Neutrophil (primary cell): ENCODE results near the gene SND1.

Experiments used
- H3K27ac ChIP-seq: fragments of 200-600 bp; sonication (generic); 2 replicates; pipeline ENCODE4 v1.5.1; 2016; ENCODE audit warnings: mild to moderate bottlenecking, moderate library complexity
- H3K27me3 ChIP-seq: fragments of 200-600 bp; sonication (generic); 2 replicates; pipeline ENCODE4 v1.6.0; 2016; ENCODE audit warnings: mild to moderate bottlenecking
- H3K36me3 ChIP-seq: fragments of 200-600 bp; sonication (generic); 2 replicates; pipeline ENCODE4 v1.5.1; 2017
- H3K4me1 ChIP-seq, 2 experiments: fragments of 200-600 bp in 1 of 2; sonication (generic) in 1 of 2; 1 replicate in 1 of 2; 2 replicates in 1 of 2; pipeline versions ENCODE4 v1.5.1 to v1.6.1; 2013 to 2016; ENCODE audit warnings: low read depth in 1 of 2, low read length in 1 of 2, mild to moderate bottlenecking in 1 of 2, moderate library complexity in 1 of 2; ENCODE audit not compliant: control insufficient read depth in 1 of 2, insufficient read depth in 1 of 2
- H3K4me3 ChIP-seq, 2 experiments: fragments of 200-600 bp in 1 of 2; sonication (generic) in 1 of 2; 1 replicate in 1 of 2; 2 replicates in 1 of 2; pipeline ENCODE4 v1.5.1; 2013 to 2016; ENCODE audit warnings: low read depth in 1 of 2, low read length in 1 of 2, mild to moderate bottlenecking in 1 of 2, moderate library complexity in 1 of 2
- H3K9me3 ChIP-seq: fragments of 200-600 bp; sonication (generic); 2 replicates; pipeline ENCODE4 v1.5.1; 2016
- CTCF ChIP-seq: fragments of 200-600 bp; sonication (generic); IDR thresholded peaks from 2 replicates; pipeline ENCODE4 v1.5.1; 2016; ENCODE audit warnings: antibody characterized with exemption

SND1 gene

GRCh38 chr7:128052404-128052803 is 400.4 kb downstream of the SND1 start:
- Histone ChIP-seq H3K36me3 (no peaks in the 10 kb centered on the region), H3K9me3 (no peaks in the 10 kb centered on the region), H3K27me3 (no peaks in the 10 kb centered on the region), H3K27ac (no peak overlapping the region), H3K4me3 (no peak overlapping the region), H3K4me1 (peaks cover 4 to 6% of the 10 kb centered on the region in 2 experiments)
- no peak for TF ChIP-seq CTCF

GRCh38 chr7:128053023-128053422 is 401.0 kb downstream of the SND1 start:
- peaks cover 4 to 6% of the 10 kb centered on the region in 2 experiments for H3K4me1 ChIP-seq
- H3K4me3 ChIP-seq, result no peak overlapping the region
- TF ChIP-seq CTCF, result no peak
- H3K27ac ChIP-seq, result no peak overlapping the region
- H3K27me3 ChIP-seq, result no peaks in the 10 kb centered on the region
- H3K9me3 ChIP-seq, result no peaks in the 10 kb centered on the region
- H3K36me3 ChIP-seq, result no peaks in the 10 kb centered on the region

GRCh38 chr7:128053991-128054390 is 402.0 kb downstream of the SND1 start:
- Histone ChIP-seq H3K4me1 (peaks cover 4 to 6% of the 10 kb centered on the region in 2 experiments), H3K27me3 (no peaks in the 10 kb centered on the region), H3K4me3 (no peak overlapping the region), H3K27ac (no peak overlapping the region), H3K9me3 (no peaks in the 10 kb centered on the region), H3K36me3 (no peaks in the 10 kb centered on the region)
- no peak for TF ChIP-seq CTCF

GRCh38 chr7:128054511-128054910 is 402.5 kb downstream of the SND1 start:
- no peaks in the 10 kb centered on the region for H3K9me3 ChIP-seq
- H3K36me3 ChIP-seq, result no peaks in the 10 kb centered on the region
- H3K4me3 ChIP-seq, result no peak overlapping the region
- H3K27ac ChIP-seq, result no peak overlapping the region
- no peak for TF ChIP-seq CTCF
- H3K4me1 ChIP-seq, result peaks cover 4 to 6% of the 10 kb centered on the region in 2 experiments
- H3K27me3 ChIP-seq, result no peaks in the 10 kb centered on the region

- Histone ChIP-seq H3K4me1 (peaks cover 4 to 6% of the 10 kb centered on the region in 2 experiments), H3K27ac (no peak overlapping the region), H3K4me3 (no peak overlapping the region), H3K9me3 (no peaks in the 10 kb centered on the region), H3K27me3 (no peaks in the 10 kb centered on the region), H3K36me3 (no peaks in the 10 kb centered on the region)
- no peak for TF ChIP-seq CTCF
Observed at GRCh38 chr7:128055637-128056036, 403.6 kb downstream of the SND1 start.

- TF ChIP-seq CTCF, result no peak
- Histone ChIP-seq H3K27ac (no peak overlapping the region), H3K9me3 (no peaks in the 10 kb centered on the region), H3K27me3 (no peaks in the 10 kb centered on the region), H3K4me1 (peaks cover 4 to 6% of the 10 kb centered on the region in 2 experiments), H3K36me3 (no peaks in the 10 kb centered on the region), H3K4me3 (no peak overlapping the region)
Observed at GRCh38 chr7:128056901-128057300, 404.9 kb downstream of the SND1 start.
